ENCODE measurements around the gene ARHGEF5.
"Not testable (repeated sequence)": the region's sequence is repeated elsewhere in the genome, so short reads cannot be mapped to it uniquely, and the experiment has no call there.

ARHGEF5 gene

GRCh38 chr7:144355176-144355822 lies at the start of gene ARHGEF5:
Gene ARHGEF5, plus strand, starts transcription at chr7:144355402. Its CDS starts 7,268 bp downstream, at chr7:144362670.
- DNase-seq (ENCODE audit: low spot score) = not testable (repeated sequence)

GRCh38 chr7:144309702-144310101 lies 45.5 kb upstream of the ARHGEF5 start:
- not testable (repeated sequence) for DNase-seq (ENCODE audit: low spot score)

- DNase-seq (ENCODE audit: low spot score) = not testable (repeated sequence)
These were observed 44.0 kb upstream of the ARHGEF5 start for GRCh38 chr7:144311218-144311617.

- not testable (repeated sequence) for DNase-seq (ENCODE audit: low spot score)
These were observed 43.2 kb upstream of the ARHGEF5 start, which contains the start of gene OR2A1 for GRCh38 chr7:144311872-144312469. Gene OR2A1, plus strand, starts transcription at chr7:144312419. Its CDS starts 5,706 bp downstream, at chr7:144318125.

- DNase-seq (ENCODE audit: low spot score) = not testable (repeated sequence)
These were observed 37.7 kb upstream of the ARHGEF5 start for GRCh38 chr7:144317537-144317936.

- not testable (repeated sequence) for DNase-seq (ENCODE audit: low spot score)
These were observed 35.7 kb upstream of the ARHGEF5 start for GRCh38 chr7:144319547-144319946.

- not testable (repeated sequence) for DNase-seq (ENCODE audit: low spot score)
These were observed 33.5 kb upstream of the ARHGEF5 start for GRCh38 chr7:144321677-144322206.

- not testable (repeated sequence) for DNase-seq (ENCODE audit: low spot score)
These were observed 31.8 kb upstream of the ARHGEF5 start for GRCh38 chr7:144323359-144323758.

GRCh38 chr7:144325868-144326267 lies 29.3 kb upstream of the ARHGEF5 start:
- not testable (repeated sequence) for DNase-seq (ENCODE audit: low spot score)

- DNase-seq (ENCODE audit: low spot score) = not testable (repeated sequence)
These were observed 25.2 kb upstream of the ARHGEF5 start for GRCh38 chr7:144330044-144330443.

- DNase-seq (ENCODE audit: low spot score) = not testable (repeated sequence)
These were observed 23.8 kb upstream of the ARHGEF5 start for GRCh38 chr7:144331221-144331995.

GRCh38 chr7:144331996-144332288 lies 23.3 kb upstream of the ARHGEF5 start:
- not testable (repeated sequence) for DNase-seq (ENCODE audit: low spot score)

GRCh38 chr7:144348625-144349024 lies 6.6 kb upstream of the ARHGEF5 start:
- DNase-seq (ENCODE audit: low spot score) = not testable (repeated sequence)

GRCh38 chr7:144351667-144352066 lies 3.5 kb upstream of the ARHGEF5 start:
- not testable (repeated sequence) for DNase-seq (ENCODE audit: low spot score)

- not testable (repeated sequence) for DNase-seq (ENCODE audit: low spot score)
These were observed 983 bp downstream of the ARHGEF5 start for GRCh38 chr7:144356185-144356584.

- DNase-seq (ENCODE audit: low spot score) = not testable (repeated sequence)
These were observed 1.7 kb downstream of the ARHGEF5 start for GRCh38 chr7:144356860-144357259.

GRCh38 chr7:144362061-144362460 lies 6.9 kb downstream of the ARHGEF5 start:
- DNase-seq (ENCODE audit: low spot score) = not testable (repeated sequence)

GRCh38 chr7:144365523-144365922 lies 10.3 kb downstream of the ARHGEF5 start:
- DNase-seq (ENCODE audit: low spot score) = not testable (repeated sequence)

GRCh38 chr7:144367250-144367649 lies 12.0 kb downstream of the ARHGEF5 start:
- not testable (repeated sequence) for DNase-seq (ENCODE audit: low spot score)

GRCh38 chr7:144369221-144369620 lies 14.0 kb downstream of the ARHGEF5 start:
- not testable (repeated sequence) for DNase-seq (ENCODE audit: low spot score)

- DNase-seq (ENCODE audit: low spot score) = no peak
These were observed 23.4 kb downstream of the ARHGEF5 start for GRCh38 chr7:144378651-144379050.

GRCh38 chr7:144379776-144380384 lies 24.7 kb downstream of the ARHGEF5 start:
- no peak for DNase-seq (ENCODE audit: low spot score)
